ENCODE measurements around the gene ARSG. TPM values are rescaled to one million over a fixed set of nuclear protein-coding genes. Genes with fewer than 3 reads are reported as not detected.
A peak's percentile ranks its signal among the peaks of the same experiment; 100 is the strongest.

Gene ARSG
- total RNA-seq, 2 donors from 2014 or later = 4.4 to 14.1 TPM

DNA sequence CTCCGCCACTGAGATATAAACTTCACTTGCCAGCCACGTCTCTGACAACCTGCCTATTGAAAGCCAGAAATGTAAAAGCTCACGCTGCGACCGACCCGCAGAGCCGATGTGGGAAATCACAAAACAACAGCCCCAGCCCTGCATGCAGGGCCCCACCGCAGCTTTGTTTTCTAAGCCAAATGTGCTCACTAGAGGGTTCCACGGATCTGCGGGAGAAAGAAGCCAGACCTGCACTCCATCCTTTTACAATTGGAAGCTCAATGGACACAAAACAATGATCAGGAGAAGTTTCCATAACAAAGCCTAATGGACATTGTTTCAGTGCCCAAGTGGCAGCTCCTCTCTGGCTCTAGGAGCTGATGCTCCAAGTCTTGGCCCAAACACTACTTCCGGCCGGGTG, 132.9 kb downstream of the ARSG start:
- 78 to 89% methylated on average over 10 to 12 of the region's 12 CpGs for WGBS, 2 experiments (ENCODE audit: insufficient coverage in 1 of 2, insufficient read length in 1 of 2)
- H3K9me3 Mint-ChIP-seq = peaks cover 11% of the 10 kb centered on the region

DNA sequence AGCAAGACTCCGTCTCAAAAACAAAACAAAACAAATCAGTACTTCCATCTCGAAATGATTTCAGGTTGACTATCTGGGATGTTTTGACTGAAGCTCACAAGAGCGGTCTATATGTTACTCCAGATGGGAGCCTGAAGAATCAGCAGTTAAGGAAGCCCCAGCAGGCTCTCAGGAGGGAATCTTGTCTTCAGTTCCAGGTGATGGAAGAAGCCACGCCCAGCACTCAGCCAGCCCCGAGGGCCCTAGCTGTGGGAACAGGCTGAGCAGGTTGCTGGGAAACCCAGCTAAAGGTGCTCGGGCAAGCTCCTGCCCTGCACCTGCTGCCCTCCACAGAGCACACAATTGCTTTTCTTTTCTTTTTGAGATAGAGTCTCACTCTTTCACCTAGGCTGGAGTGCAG, 133.6 kb downstream of the ARSG start:
- Histone ChIP-seq H3K9me3 (ENCODE audit: control insufficient read depth, low read length) (peaks cover 8% of the 10 kb centered on the region), H3K27ac (ENCODE audit: low read depth, low read length) (no peak overlapping the region), H3K36me3 (ENCODE audit: control insufficient read depth, insufficient read depth, low read length) (peaks cover 20% of the 10 kb centered on the region), H3K4me3 (ENCODE audit: low read length) (no peak overlapping the region), H3K9ac (ENCODE audit: extremely low read depth, low read length, poor library complexity, severe bottlenecking) (no peak overlapping the region), H3K27me3 (ENCODE audit: control insufficient read depth, insufficient read depth, low read length, poor library complexity, severe bottlenecking) (no peaks in the 10 kb centered on the region), H3K4me1 (ENCODE audit: control insufficient read depth, insufficient read depth, low read length) (no peaks in the 10 kb centered on the region)
- TF ChIP-seq, protein P1, sequence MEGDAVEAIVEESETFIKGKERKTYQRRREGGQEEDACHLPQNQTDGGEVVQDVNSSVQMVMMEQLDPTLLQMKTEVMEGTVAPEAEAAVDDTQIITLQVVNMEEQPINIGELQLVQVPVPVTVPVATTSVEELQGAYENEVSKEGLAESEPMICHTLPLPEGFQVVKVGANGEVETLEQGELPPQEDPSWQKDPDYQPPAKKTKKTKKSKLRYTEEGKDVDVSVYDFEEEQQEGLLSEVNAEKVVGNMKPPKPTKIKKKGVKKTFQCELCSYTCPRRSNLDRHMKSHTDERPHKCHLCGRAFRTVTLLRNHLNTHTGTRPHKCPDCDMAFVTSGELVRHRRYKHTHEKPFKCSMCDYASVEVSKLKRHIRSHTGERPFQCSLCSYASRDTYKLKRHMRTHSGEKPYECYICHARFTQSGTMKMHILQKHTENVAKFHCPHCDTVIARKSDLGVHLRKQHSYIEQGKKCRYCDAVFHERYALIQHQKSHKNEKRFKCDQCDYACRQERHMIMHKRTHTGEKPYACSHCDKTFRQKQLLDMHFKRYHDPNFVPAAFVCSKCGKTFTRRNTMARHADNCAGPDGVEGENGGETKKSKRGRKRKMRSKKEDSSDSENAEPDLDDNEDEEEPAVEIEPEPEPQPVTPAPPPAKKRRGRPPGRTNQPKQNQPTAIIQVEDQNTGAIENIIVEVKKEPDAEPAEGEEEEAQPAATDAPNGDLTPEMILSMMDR (conservative IDR thresholded peaks at IDR 0.05) = no peak
- peak; percentile 59 for DNase-seq
- no peak overlapping the region for H3K27ac Mint-ChIP-seq
- H3K36me3 Mint-ChIP-seq (ENCODE audit: low read depth) = peaks cover 40% of the 10 kb centered on the region
- 87 to 89% methylated on average over 6 of the region's 6 CpGs for WGBS, 2 experiments (ENCODE audit: insufficient coverage in 1 of 2, insufficient read length in 1 of 2)
- peaks cover 7% of the 10 kb centered on the region for H3K9me3 Mint-ChIP-seq
- H3K4me3 Mint-ChIP-seq = no peak overlapping the region
- no peaks in the 10 kb centered on the region for H3K4me1 Mint-ChIP-seq
- H3K27me3 Mint-ChIP-seq (ENCODE audit: insufficient read depth) = no peaks in the 10 kb centered on the region

More for the DNA sequence above, 132.9 kb downstream of the ARSG start:
- H3K36me3 ChIP-seq (ENCODE audit: control insufficient read depth, insufficient read depth, low read length) = peaks cover 18% of the 10 kb centered on the region
- Mint-ChIP-seq H3K4me3 (no peak overlapping the region), H3K36me3 (ENCODE audit: low read depth) (peaks cover 42% of the 10 kb centered on the region), H3K27me3 (ENCODE audit: insufficient read depth) (no peaks in the 10 kb centered on the region), H3K4me1 (no peaks in the 10 kb centered on the region), H3K27ac (no peak overlapping the region)
- H3K27me3 ChIP-seq (ENCODE audit: control insufficient read depth, insufficient read depth, low read length, poor library complexity, severe bottlenecking) = no peaks in the 10 kb centered on the region
- no peak overlapping the region for H3K4me3 ChIP-seq (ENCODE audit: low read length)
- peaks cover 8% of the 10 kb centered on the region for H3K9me3 ChIP-seq (ENCODE audit: control insufficient read depth, low read length)
- TF ChIP-seq, protein P1 (conservative IDR thresholded peaks at IDR 0.05) = no peak
- H3K4me1 ChIP-seq (ENCODE audit: control insufficient read depth, insufficient read depth, low read length) = no peaks in the 10 kb centered on the region
- H3K27ac ChIP-seq (ENCODE audit: low read depth, low read length) = no peak overlapping the region
- no peak for DNase-seq
- no peak overlapping the region for H3K9ac ChIP-seq (ENCODE audit: extremely low read depth, low read length, poor library complexity, severe bottlenecking)

DNA sequence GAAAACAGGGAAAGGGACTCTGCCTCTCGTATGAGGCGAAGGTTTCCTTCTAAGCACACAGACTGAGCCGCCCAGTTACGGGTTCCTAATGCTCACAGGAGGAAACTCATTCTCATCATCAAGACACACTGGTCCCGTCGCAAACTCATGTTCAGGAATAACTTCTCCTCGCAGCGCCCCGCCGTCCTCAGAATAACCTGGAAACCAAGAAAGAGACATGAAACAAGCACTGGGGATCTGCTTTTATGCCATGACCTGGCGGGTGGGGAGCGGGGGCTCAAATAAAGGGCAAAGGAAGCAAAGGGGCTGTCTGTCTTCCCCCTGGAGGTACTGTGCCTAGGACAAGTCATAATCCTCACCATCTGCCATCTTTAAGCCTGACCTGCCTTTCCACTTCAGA, 134.7 kb downstream of the ARSG start:
- no peak for DNase-seq
- peaks cover 25% of the 10 kb centered on the region for H3K36me3 ChIP-seq (ENCODE audit: control insufficient read depth, insufficient read depth, low read length)
- H3K4me3 ChIP-seq (ENCODE audit: low read length) = no peak overlapping the region
- Mint-ChIP-seq H3K4me1 (no peaks in the 10 kb centered on the region), H3K27ac (peak overlapping the region; percentile 52), H3K36me3 (ENCODE audit: low read depth) (peaks cover 35% of the 10 kb centered on the region), H3K27me3 (ENCODE audit: insufficient read depth) (no peaks in the 10 kb centered on the region), H3K9me3 (no peaks in the 10 kb centered on the region), H3K4me3 (no peak overlapping the region)
- no peaks in the 10 kb centered on the region for H3K27me3 ChIP-seq (ENCODE audit: control insufficient read depth, insufficient read depth, low read length, poor library complexity, severe bottlenecking)
- no peaks in the 10 kb centered on the region for H3K9me3 ChIP-seq (ENCODE audit: control insufficient read depth, low read length)
- H3K4me1 ChIP-seq (ENCODE audit: control insufficient read depth, insufficient read depth, low read length) = no peaks in the 10 kb centered on the region
- WGBS, 2 experiments (ENCODE audit: insufficient coverage in 1 of 2, insufficient read length in 1 of 2) = 93 to 98% methylated on average over 6 to 12 of the region's 12 CpGs
- no peak overlapping the region for H3K9ac ChIP-seq (ENCODE audit: extremely low read depth, low read length, poor library complexity, severe bottlenecking)
- TF ChIP-seq, protein P1 (conservative IDR thresholded peaks at IDR 0.05) = no peak
- H3K27ac ChIP-seq (ENCODE audit: low read depth, low read length) = no peak overlapping the region

Data from endodermal cell (in vitro differentiated cells).